Fibroblast of peridontal ligament (primary cell): Measurements from ENCODE around the gene MAT2B.
A peak's percentile ranks its signal among the peaks of the same experiment; 100 is the strongest.

Experiments used
- DNase-seq: peaks from one replicate; pipeline ENCODE4 v3.0.0-alpha.2; 2010; ENCODE audit errors: extremely low read depth

MAT2B gene

DNA sequence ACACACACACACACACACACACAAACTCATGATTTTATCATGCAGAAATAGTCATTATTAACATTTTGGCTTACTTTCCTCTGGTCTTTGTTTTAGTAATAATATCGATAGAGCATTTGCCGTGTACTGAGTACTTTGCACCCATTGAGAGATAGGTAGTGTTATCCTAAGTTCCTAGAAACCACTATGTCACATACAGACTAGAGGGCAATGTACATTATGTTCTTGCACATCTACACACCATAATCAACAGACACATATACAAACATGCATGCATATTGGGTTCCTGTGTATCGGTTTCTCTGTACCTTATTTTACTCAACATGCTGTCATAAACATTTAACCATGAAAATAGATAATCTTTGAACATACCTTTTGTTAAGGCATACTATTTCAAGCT, 45.7 kb downstream of the MAT2B start:
- no peak for DNase-seq

- DNase-seq, result no peak
These were observed 47.1 kb downstream of the MAT2B start for GRCh38 chr5:163552536-163552935.

- DNase-seq, result no peak
These were observed 55.9 kb downstream of the MAT2B start for GRCh38 chr5:163561339-163561738.

GRCh38 chr5:163562071-163562470, 56.7 kb downstream of the MAT2B start:
- no peak for DNase-seq

GRCh38 chr5:163563112-163563511, 57.7 kb downstream of the MAT2B start:
- no peak for DNase-seq

DNA sequence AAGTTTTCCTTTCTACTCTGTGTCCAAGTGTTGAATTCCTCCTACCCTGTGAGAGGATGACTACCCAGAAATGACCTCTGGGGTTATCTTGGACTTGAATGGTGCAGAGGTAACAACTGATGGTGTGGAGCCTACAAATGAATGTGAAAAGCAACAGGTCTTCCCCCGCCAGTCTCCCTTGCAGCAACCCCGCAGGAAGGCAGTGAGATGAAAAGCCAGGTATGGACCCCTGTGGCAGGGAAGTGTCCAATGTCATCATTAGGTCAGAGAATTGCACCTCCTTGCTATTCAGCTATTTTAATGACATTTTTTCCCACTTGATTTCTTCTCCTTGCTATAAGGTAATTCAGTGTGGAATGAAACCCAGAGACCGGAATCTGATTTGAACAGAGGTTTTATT, 58.5 kb downstream of the MAT2B start:
- DNase-seq, result no peak

DNA sequence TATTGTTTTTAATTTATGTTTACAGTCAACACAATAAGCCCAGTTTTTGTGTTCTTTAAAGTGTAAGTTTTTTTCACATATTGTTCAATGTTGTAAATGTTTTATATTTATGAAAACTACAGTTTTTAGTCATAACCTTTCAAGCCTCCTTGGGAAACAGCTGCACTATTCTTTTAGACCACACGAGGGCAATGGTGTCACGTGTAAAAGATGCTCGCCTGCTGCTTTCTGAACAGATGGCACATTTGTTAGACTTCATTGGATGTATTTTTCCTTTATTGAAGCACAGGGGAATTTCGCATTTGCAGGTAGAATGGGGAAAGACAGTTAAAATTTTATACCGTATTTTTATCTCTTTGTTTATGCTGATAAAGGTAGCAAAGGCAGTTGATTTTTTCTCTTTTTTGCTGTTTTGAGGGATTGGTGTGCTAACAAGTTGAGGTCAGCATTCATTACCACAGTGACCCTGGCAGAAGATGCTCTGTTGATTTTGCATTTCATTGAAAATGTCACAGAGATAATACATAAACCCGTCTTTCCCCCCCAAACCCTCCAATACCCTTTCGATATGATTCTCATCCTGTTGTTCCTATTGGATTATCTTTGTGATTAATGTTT, 59.0 kb downstream of the MAT2B start:
- peak; percentile 82 for DNase-seq

- DNase-seq, result peak; percentile 24
These were observed 60.1 kb downstream of the MAT2B start for GRCh38 chr5:163565492-163565891.

DNA sequence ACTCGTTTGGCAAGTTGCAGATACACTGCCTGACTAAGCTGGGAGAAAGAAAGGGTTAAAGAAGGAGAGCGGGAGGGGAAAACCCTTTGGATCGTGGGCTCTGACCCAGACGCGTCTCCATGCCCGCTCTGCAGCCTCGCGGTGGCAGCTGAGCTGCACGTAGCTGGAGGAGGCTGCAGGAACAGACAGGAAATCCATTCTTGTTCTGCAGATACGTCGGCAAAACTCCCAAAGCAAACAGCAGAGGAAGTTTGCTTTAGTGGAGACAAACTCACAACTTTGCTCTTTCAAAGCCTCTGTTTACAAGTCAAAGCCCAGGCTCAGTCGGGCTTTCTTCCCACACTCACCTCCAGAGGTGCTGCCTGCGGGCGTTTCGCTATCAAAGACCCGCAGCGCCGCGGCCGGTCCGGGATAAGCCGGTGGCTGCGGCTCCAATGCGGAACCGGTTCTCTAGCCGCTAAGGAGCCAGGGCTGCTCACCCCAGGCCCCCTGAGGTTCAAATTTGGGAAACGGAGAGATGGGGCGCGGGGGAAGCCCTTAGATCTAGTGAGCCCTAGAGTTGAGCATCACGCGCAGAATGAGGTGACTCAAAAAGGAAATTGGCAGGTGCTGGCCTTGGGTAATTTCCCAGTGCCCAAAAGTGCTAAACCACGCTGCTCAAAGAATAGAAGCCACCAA, 60.7 kb downstream of the MAT2B start:
- peak; percentile 25 for DNase-seq

DNA sequence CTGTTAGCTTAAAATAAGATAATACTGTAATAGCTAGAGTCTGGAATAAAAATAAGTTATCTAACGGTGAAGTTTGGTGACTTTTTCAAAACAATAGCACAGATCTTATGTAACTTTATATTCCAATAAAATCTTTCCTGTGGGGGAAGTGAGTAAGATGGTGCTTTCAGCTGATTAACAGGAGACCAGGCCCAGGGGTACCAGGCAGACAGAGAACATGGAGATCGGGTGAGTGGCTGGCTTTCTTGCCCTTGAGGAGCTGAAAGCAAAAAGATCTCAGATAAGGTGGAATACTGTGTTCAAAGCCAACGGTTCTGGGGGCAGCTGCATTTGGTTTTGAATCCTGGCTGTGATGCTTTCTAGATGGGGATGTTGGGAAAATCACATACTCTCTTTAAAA, 61.3 kb downstream of the MAT2B start:
- no peak for DNase-seq

- peak; percentile 42 for DNase-seq
These were observed 62.4 kb downstream of the MAT2B start for GRCh38 chr5:163567811-163568210.
